GM12878 (cell line): ENCODE measurements around the gene RASGEF1B. TPM values are rescaled to one million over a fixed set of nuclear protein-coding genes. Genes with fewer than 3 reads are reported as not detected.

Source experiments
- ATAC-seq: fragments of 200-7000 bp; cut with Tn5 transposase; 3 replicates; pipeline ENCODE4 v1.9.1; 2020; ENCODE audit warnings: mild to moderate bottlenecking, moderate library complexity
- BruUV-seq: library from RNA; stranded (reverse); fragments of 400-500 nt; replicated peaks from 2 replicates; lab custom pipeline; 2021; lab: Mats Ljungman, UMichigan
- CTCF ChIA-PET: fragments of 300-600 bp; sonication (Branson Sonifier 250); formaldehyde crosslinking; extraction: SDS; loops from one replicate; lab custom pipeline; 2021; ENCODE audit warnings: inconsistent platforms; lab: Yijun Ruan, JAX
- POLR2A ChIA-PET: fragments of 350-600 bp; formaldehyde crosslinking; extraction: SDS; loops from one replicate; lab custom pipeline; 2021; ENCODE audit warnings: inconsistent platforms; lab: Charles Lee
- RAD21 ChIA-PET: fragments of 300-600 bp; sonication (Branson Sonifier 250); formaldehyde crosslinking; loops from one replicate; lab custom pipeline; 2023; ENCODE audit warnings: antibody characterized with exemption; ENCODE audit not compliant: unreplicated experiment; lab: Charles Lee
- SMC1A ChIA-PET: fragments of 300-600 bp; sonication (Branson Sonifier 250); formaldehyde crosslinking; loops from one replicate; lab custom pipeline; 2023; ENCODE audit not compliant: unreplicated experiment, uncharacterized antibody; lab: Charles Lee
- DNase-seq: peaks from one replicate; pipeline ENCODE4 v3.0.0-alpha.2; 2011; ENCODE audit warnings: low read depth, low spot score
- FAIRE-seq: peaks from 3 replicates; lab custom pipeline; 2011; peaks lifted over from hg19 to GRCh38; lab: Jason Lieb, UNC
- H2AFZ ChIP-seq: 2 replicates; pipeline ENCODE4 v1.6.0; 2011; ENCODE audit warnings: low read depth, low read length, control low read depth; ENCODE audit not compliant: control insufficient read depth
- H3K27ac ChIP-seq: 2 replicates; pipeline ENCODE4 v1.5.1; 2011; ENCODE audit warnings: control low read depth; ENCODE audit not compliant: control insufficient read depth, insufficient read depth
- H3K27me3 ChIP-seq, 2 experiments: replicated peaks in 1 of 2; 2 replicates each; pipeline versions ENCODE4 v1.6.0 to v1.6.1; 2011; ENCODE audit warnings: low read length in 1 of 2; ENCODE audit not compliant: control insufficient read depth in 2 of 2, insufficient read depth in 2 of 2
- H3K36me3 ChIP-seq, 2 experiments: 2 replicates each; pipeline ENCODE4 v1.5.1; 2011; ENCODE audit warnings: low read length in 1 of 2; ENCODE audit not compliant: control insufficient read depth in 2 of 2, insufficient read depth in 2 of 2
- H3K4me1 ChIP-seq: 2 replicates; pipeline ENCODE4 v1.6.1; 2011; ENCODE audit warnings: mild to moderate bottlenecking, low read length, moderate library complexity, mixed read lengths; ENCODE audit not compliant: control insufficient read depth, insufficient read depth
- H3K4me2 ChIP-seq: 2 replicates; pipeline ENCODE4 v1.6.0; 2011; ENCODE audit warnings: control low read depth; ENCODE audit not compliant: control insufficient read depth, insufficient read depth
- H3K4me3 ChIP-seq: fragments of 200-600 bp; sonication (generic); 2 replicates; pipeline ENCODE4 v1.5.1; 2016
- H3K79me2 ChIP-seq: 2 replicates; pipeline ENCODE4 v1.6.0; 2011; ENCODE audit warnings: low read length; ENCODE audit not compliant: control insufficient read depth, insufficient read depth
- H3K9ac ChIP-seq: 2 replicates; pipeline ENCODE4 v1.8.0; 2011; ENCODE audit warnings: low read length, control low read depth, mixed read lengths; ENCODE audit not compliant: control insufficient read depth, insufficient read depth
- H3K9me3 ChIP-seq: replicated peaks from 3 replicates; pipeline ENCODE4 v1.5.1; 2011; ENCODE audit warnings: mild to moderate bottlenecking, low read length; ENCODE audit not compliant: control insufficient read depth, insufficient read depth
- H4K20me1 ChIP-seq: 2 replicates; pipeline ENCODE4 v1.6.0; 2011; ENCODE audit not compliant: control insufficient read depth, insufficient read depth
- EGR1 ChIP-seq, 2 experiments: IDR thresholded peaks; 1 replicate in 1 of 2; 2 replicates in 1 of 2; pipeline ENCODE4 v1.6.1; 2011 to 2012; ENCODE audit warnings: low read depth in 2 of 2, low read length in 2 of 2, borderline replicate concordance in 1 of 2, mild to moderate bottlenecking in 1 of 2, moderate library complexity in 1 of 2
- FOXM1 ChIP-seq: IDR thresholded peaks from 2 replicates; pipeline ENCODE4 v1.6.1; 2012; ENCODE audit warnings: low read depth, mild to moderate bottlenecking, inconsistent platforms, low read length, moderate library complexity
- LARP7 ChIP-seq: fragments of 450-650 bp; IDR thresholded peaks from 2 replicates; pipeline ENCODE4 v1.6.1; 2017; ENCODE audit warnings: mild to moderate bottlenecking
- MEF2A ChIP-seq: IDR thresholded peaks from 2 replicates; pipeline ENCODE4 v1.6.1; 2011; ENCODE audit warnings: low read depth, mild to moderate bottlenecking, low read length, moderate library complexity; ENCODE audit not compliant: insufficient read depth
- RB1 ChIP-seq: fragments of 450-650 bp; formaldehyde crosslinking; IDR thresholded peaks from 2 replicates; pipeline ENCODE4 v1.6.1; 2017; ENCODE audit warnings: mild to moderate bottlenecking, borderline replicate concordance
- RCOR1 ChIP-seq: conservative IDR thresholded peaks from 2 replicates; pipeline ENCODE4 v1.6.1; 2012; ENCODE audit warnings: low read depth, low read length, improper control_type of control experiment
- RUNX3 ChIP-seq: IDR thresholded peaks from 2 replicates; pipeline ENCODE4 v1.6.1; 2012; ENCODE audit warnings: low read length, inconsistent platforms
- ZBED1 ChIP-seq: IDR thresholded peaks from 2 replicates; pipeline ENCODE4 v1.6.1; 2016; ENCODE audit warnings: borderline replicate concordance
- ZNF24 ChIP-seq: fragments of 450-650 bp; IDR thresholded peaks from 2 replicates; pipeline ENCODE4 v1.6.1; 2017; ENCODE audit warnings: antibody characterized with exemption, mild to moderate bottlenecking
- WGBS: methylation state at CpG from one replicate; pipeline ENCODE4 v1.1.6; 2016; ENCODE audit warnings: low lambda C conversion rate; ENCODE audit not compliant: insufficient replicate concordance, insufficient coverage; ENCODE audit errors: missing lambda C conversion rate; 5-methylcytosine and 5-hydroxymethylcytosine counted together
- in situ Hi-C: fragments of 300-500 bp; cut with MboI; formaldehyde crosslinking; loops from 9 replicates; pipeline ENCODE4 v1.14.3; 2018; ENCODE audit warnings: mixed read lengths
- intact Hi-C: fragments of 100-400 bp; cut with micrococcal nuclease; formaldehyde crosslinking; loops from one replicate; pipeline ENCODE4 v1.14.2; 2022; ENCODE audit not compliant: unreplicated experiment
- polyA plus RNA-seq, 11 experiments: library from polyadenylated mRNA; depleted of rRNA in 4 of 11; unstranded in 6 of 11; stranded (reverse) in 5 of 11; fragments of >200 nt; fragmentation: Nextera tagmentation in 4 of 11; fragmentation: Illumina TruSeq in 1 of 11; extraction: Ambion mirVana in 4 of 11; extraction: Trizol in 1 of 11; gene quantifications; 1 replicate in 1 of 11; 2 replicates in 10 of 11; pipeline versions ENCODE4 v1.2.1 to v1.2.3, GENCODE V29; 2011 to 2016; ENCODE audit warnings: inconsistent platforms in 2 of 11, missing spikeins in 2 of 11, low read depth in 1 of 11
- total RNA-seq, 4 experiments: library from RNA; depleted of rRNA in 3 of 4; stranded (reverse); fragments of >200 nt in 3 of 4; fragmentation: Illumina TruSeq in 1 of 4; extraction: Trizol in 1 of 4; gene quantifications; 2 replicates each; pipeline versions ENCODE4 v1.2.1 to v1.2.3, GENCODE V29; 2013 to 2021

RASGEF1B gene
- total and polyA plus RNA-seq, 10 of the 15 experiments (the other 5 are each of a cell fraction or from before 2014, with no cell fraction given) = 0.03 to 0.24 (median 0.10) TPM; not detected in 2

DNA sequence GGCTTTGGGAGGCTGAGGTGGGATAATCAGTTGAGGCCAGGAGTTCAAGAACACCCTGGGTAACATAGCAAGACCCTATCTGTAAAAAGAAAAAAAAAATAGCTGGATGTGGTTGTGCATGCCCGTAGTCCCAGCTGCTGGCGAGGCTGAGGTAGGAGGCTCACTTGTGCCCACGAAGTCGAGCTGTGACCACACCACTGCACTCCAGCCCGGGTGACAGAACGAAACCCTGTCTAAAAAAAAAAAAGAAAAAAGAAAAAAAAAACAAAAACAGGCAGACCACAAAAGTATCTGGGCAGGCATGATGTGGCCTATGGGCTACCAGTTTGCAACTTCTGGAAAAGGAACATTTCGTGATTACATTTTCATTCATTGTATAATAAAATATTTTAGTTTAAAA, 38.1 kb upstream of the RASGEF1B start:
- DNase-seq (no peak), ATAC-seq (no peak), FAIRE-seq (no peak)
- H3K4me1 ChIP-seq = no peaks in the 10 kb centered on the region
- no peak for TF ChIP-seq EGR1 (IDR thresholded peaks at IDR 0.05; ENCODE audit: borderline replicate concordance in 1 of 2, low read depth in 2 of 2, low read length in 2 of 2)
- no peak for TF ChIP-seq FOXM1
- TF ChIP-seq RB1 = no peak
- TF ChIP-seq MEF2A = no peak
- no peak for TF ChIP-seq LARP7
- no peak for TF ChIP-seq ZBED1
- TF ChIP-seq RUNX3 = 0 out of 2 replicates have a peak, but pooled peaks have one; percentile 12
- TF ChIP-seq RCOR1 = no peak
- TF ChIP-seq ZNF24 = no peak
- RAD21 ChIA-PET = no interaction called here
- H3K27ac ChIP-seq = no peak overlapping the region
- POLR2A ChIA-PET = no interaction called here
- intact Hi-C loops = loop anchor here (5.0 kb wide), 1 partner anchor 52 kb away; no protein-coding TSS in a partner anchor
- 12% methylated on average over 7 of the region's 7 CpGs for whole genome bisulfite sequencing
- H3K9ac ChIP-seq = no peak overlapping the region
- no peak overlapping the region for H2AFZ ChIP-seq
- CTCF ChIA-PET = interaction anchor here (1.2 kb wide), 1 partner anchor 14 kb away, joined by 3 read pairs; no protein-coding TSS in a partner anchor
- in situ Hi-C loops = no loop called here
- H3K79me2 ChIP-seq = no peaks in the 10 kb centered on the region
- H3K4me3 ChIP-seq = no peak overlapping the region
- no peaks in the 10 kb centered on the region for H4K20me1 ChIP-seq
- no peaks in the 10 kb centered on the region for H3K9me3 ChIP-seq
- SMC1A ChIA-PET = interaction anchor here (1.0 to 1.7 kb wide), 3 partner anchors 10 to 335 kb away, joined by 3 to 5 read pairs (median 4); no protein-coding TSS in a partner anchor
- H3K27me3 ChIP-seq = no peaks in the 10 kb centered on the region; a peak in 1 of 4 replicates
- H3K36me3 ChIP-seq = no peaks in the 10 kb centered on the region
- no peak overlapping the region for H3K4me2 ChIP-seq
- BruUV-seq = no TSS peak
